Activated B cell treated with CpG ODN at 0.5 μM for 24 hours (primary cell): ENCODE results near the gene ARHGAP24. TPM values are rescaled to one million over a fixed set of nuclear protein-coding genes. Genes with fewer than 3 reads are reported as not detected.

Experiments
- ATAC-seq: fragments of 200-7000 bp; cut with Tn5 transposase; one replicate; pipeline ENCODE4 v1.10.0; 2021; ENCODE audit warnings: low read depth, mild to moderate bottlenecking, moderate library complexity
- CTCF ChIA-PET: fragments of 350-600 bp; sonication (Branson Sonifier 250); formaldehyde crosslinking; loops from one replicate; lab custom pipeline; 2021; ENCODE audit warnings: antibody characterized with exemption; lab: Charles Lee
- POLR2A ChIA-PET: fragments of 350-600 bp; sonication (Branson Sonifier 250); formaldehyde crosslinking; loops from one replicate; lab custom pipeline; 2021; ENCODE audit warnings: antibody characterized with exemption; lab: Charles Lee
- DNase-seq: peaks from one replicate; pipeline ENCODE4 v3.0.0; 2022
- H3K27ac Mint-ChIP-seq: one replicate; pipeline ENCODE4 v1.8.0; 2020; ENCODE audit warnings: mixed read lengths
- H3K27me3 Mint-ChIP-seq: one replicate; pipeline ENCODE4 v1.8.0; 2021; ENCODE audit warnings: mixed read lengths
- H3K36me3 Mint-ChIP-seq: one replicate; pipeline ENCODE4 v1.8.0; 2021; ENCODE audit warnings: low read depth, mixed read lengths
- H3K4me1 Mint-ChIP-seq: one replicate; pipeline ENCODE4 v1.8.0; 2021; ENCODE audit warnings: mixed read lengths
- H3K4me3 Mint-ChIP-seq: one replicate; pipeline ENCODE4 v1.8.0; 2020; ENCODE audit warnings: mild to moderate bottlenecking, mixed read lengths
- H3K9me3 Mint-ChIP-seq: one replicate; pipeline ENCODE4 v1.8.0; 2020; ENCODE audit warnings: mixed read lengths
- CTCF ChIP-seq: fragments of 200-600 bp; IDR thresholded peaks from one replicate; pipeline ENCODE4 v1.8.0; 2022; ENCODE audit warnings: antibody characterized with exemption, mild to moderate bottlenecking
- intact Hi-C: fragments of 100-400 bp; cut with micrococcal nuclease; formaldehyde crosslinking; loops from one replicate; pipeline ENCODE4 v1.15.1; 2024
- total RNA-seq: library from RNA; stranded (reverse); gene quantifications from 2 replicates; pipeline ENCODE4 v1.2.3, GENCODE V29; 2022

The ARHGAP24 gene
- total RNA-seq, 1 donor from 2014 or later: 231 TPM

- peaks cover 84% of the 10 kb centered on the region for H3K4me1 Mint-ChIP-seq
These were observed 200.4 kb downstream of the ARHGAP24 start for GRCh38 chr4:85675076-85676049.

GRCh38 chr4:85676050-85676425 is 201.1 kb downstream of the ARHGAP24 start:
- Mint-ChIP-seq H3K4me3 (no peak overlapping the region), H3K9me3 (no peaks in the 10 kb centered on the region), H3K27ac (peak overlapping the region; percentile 10), H3K36me3 (peaks cover 29% of the 10 kb centered on the region), H3K4me1 (peaks cover 83% of the 10 kb centered on the region), H3K27me3 (no peaks in the 10 kb centered on the region)
- ChIA-PET POLR2A (no interaction called here), CTCF (interaction anchor here (1.8 kb wide), 1 partner anchor 16 kb away, joined by 4 read pairs; no protein-coding TSS in a partner anchor)
- no peak for ATAC-seq
- intact Hi-C loops: no loop called here
- TF ChIP-seq CTCF: no peak
- DNase-seq: no peak

More at GRCh38 chr4:85675076-85676049, 200.4 kb downstream of the ARHGAP24 start:
- Mint-ChIP-seq H3K27ac (peak overlapping the region; percentile 54), H3K36me3 (peaks cover 29% of the 10 kb centered on the region), H3K9me3 (no peaks in the 10 kb centered on the region), H3K4me3 (no peak overlapping the region), H3K27me3 (no peaks in the 10 kb centered on the region)
- DNase-seq (no peak), ATAC-seq (no peak)
- intact Hi-C loops: no loop called here
- CTCF ChIA-PET: no interaction called here
- POLR2A ChIA-PET: interaction anchor here (0.7 kb wide), 1 partner anchor 15 kb away, joined by 3 read pairs; no protein-coding TSS in a partner anchor
- no peak for TF ChIP-seq CTCF

- Mint-ChIP-seq H3K9me3 (no peaks in the 10 kb centered on the region), H3K4me1 (peaks cover 83% of the 10 kb centered on the region), H3K27ac (peak overlapping the region; percentile 10), H3K27me3 (no peaks in the 10 kb centered on the region), H3K4me3 (no peak overlapping the region), H3K36me3 (peaks cover 32% of the 10 kb centered on the region)
- intact Hi-C loops: no loop called here
- POLR2A ChIA-PET: no interaction called here
- CTCF ChIA-PET: interaction anchor here (1.8 kb wide), 1 partner anchor 17 kb away, joined by 4 read pairs; no protein-coding TSS in a partner anchor
- TF ChIP-seq CTCF: no peak
- no peak for DNase-seq
- no peak for ATAC-seq
These were observed 202.1 kb downstream of the ARHGAP24 start for GRCh38 chr4:85676850-85677590.

- Mint-ChIP-seq H3K4me1 (peaks cover 57% of the 10 kb centered on the region), H3K36me3 (peaks cover 29% of the 10 kb centered on the region), H3K4me3 (no peak overlapping the region), H3K27ac (peak overlapping the region; percentile 74), H3K27me3 (no peaks in the 10 kb centered on the region), H3K9me3 (no peaks in the 10 kb centered on the region)
- no peak for TF ChIP-seq CTCF
- POLR2A ChIA-PET: interaction anchor here (1.0 to 1.6 kb wide), 3 partner anchors 11 to 97 kb away, joined by 3 read pairs; no protein-coding TSS in a partner anchor
- ATAC-seq (peak; percentile 65), DNase-seq (no peak)
- CTCF ChIA-PET: no interaction called here
- intact Hi-C loops: loop anchor here (1.0 to 2.0 kb wide), 4 partner anchors 8 to 20 kb away; no protein-coding TSS in a partner anchor
These were observed 206.3 kb downstream of the ARHGAP24 start for GRCh38 chr4:85681221-85681657.
